Panc1 (cell line): ENCODE measurements around the gene BAZ2B. TPM values are rescaled to one million over a fixed set of nuclear protein-coding genes. Genes with fewer than 3 reads are reported as not detected.

Experiments
- ATAC-seq: fragments of 200-7000 bp; cut with Tn5 transposase; 2 replicates; pipeline ENCODE4 v1.9.1; 2020; ENCODE audit warnings: mild to moderate bottlenecking, moderate library complexity
- BruUV-seq: library from RNA; stranded (reverse); fragments of 400-500 nt; replicated peaks from 2 replicates; lab custom pipeline; 2021; lab: Mats Ljungman, UMichigan
- CTCF ChIA-PET: fragments of 300-600 bp; sonication (Branson Sonifier 250); formaldehyde crosslinking; loops from one replicate; lab custom pipeline; 2022; ENCODE audit warnings: antibody characterized with exemption; lab: Charles Lee
- POLR2A ChIA-PET: fragments of 300-600 bp; sonication (Branson Sonifier 250); formaldehyde crosslinking; loops from one replicate; lab custom pipeline; 2022; ENCODE audit warnings: antibody characterized with exemption; lab: Charles Lee
- DNase-seq: peaks from one replicate; pipeline ENCODE4 v3.0.0-alpha.2; 2010; ENCODE audit warnings: low read depth, low spot score
- H3K27ac ChIP-seq: 2 replicates; pipeline ENCODE4 v1.5.1; 2011; ENCODE audit warnings: mild to moderate bottlenecking, low read length, inconsistent platforms
- H3K27me3 ChIP-seq: fragments of 200-500 bp; sonication (Bioruptor generic); 2 replicates; pipeline ENCODE4 v1.6.0; 2014; ENCODE audit warnings: low read length, inconsistent platforms; ENCODE audit not compliant: control insufficient read depth, insufficient read depth
- H3K36me3 ChIP-seq: fragments of 200-500 bp; sonication (Bioruptor generic); 2 replicates; pipeline ENCODE4 v1.5.1; 2014; ENCODE audit warnings: inconsistent platforms, mild to moderate bottlenecking, low read length, moderate library complexity; ENCODE audit not compliant: control insufficient read depth, insufficient read depth
- H3K4me1 ChIP-seq: 2 replicates; pipeline ENCODE4 v1.5.1; 2011; ENCODE audit warnings: inconsistent platforms, mild to moderate bottlenecking, low read length, moderate library complexity; ENCODE audit not compliant: control insufficient read depth, insufficient read depth
- H3K4me3 ChIP-seq, 2 experiments: 2 replicates each; pipeline ENCODE4 v1.5.1; 2011 to 2012; ENCODE audit warnings: low read depth in 2 of 2, low read length in 2 of 2, mild to moderate bottlenecking in 2 of 2, inconsistent platforms in 1 of 2, moderate library complexity in 1 of 2
- H3K9me3 ChIP-seq: fragments of 200-500 bp; sonication (Bioruptor generic); 2 replicates; pipeline ENCODE4 v1.5.1; 2014; ENCODE audit warnings: low read depth, mild to moderate bottlenecking, inconsistent platforms, low read length, moderate library complexity; ENCODE audit not compliant: control insufficient read depth, insufficient read depth
- CTCF ChIP-seq: fragments of 450-650 bp; IDR thresholded peaks from 2 replicates; pipeline ENCODE4 v1.5.1; 2017; ENCODE audit warnings: mild to moderate bottlenecking
- POLR2AphosphoS5 ChIP-seq: IDR thresholded peaks from 2 replicates; pipeline ENCODE4 v1.6.1; 2012; ENCODE audit warnings: mild to moderate bottlenecking, low read depth, low read length, moderate library complexity
- REST ChIP-seq, 2 experiments: IDR thresholded peaks; 2 replicates each; pipeline ENCODE4 v1.6.1; 2011 to 2012; ENCODE audit warnings: low read depth in 2 of 2, control low read depth in 1 of 2, low read length in 1 of 2, mild to moderate bottlenecking in 1 of 2, moderate library complexity in 1 of 2; ENCODE audit not compliant: insufficient read depth in 1 of 2
- SIN3A ChIP-seq: IDR thresholded peaks from 2 replicates; pipeline ENCODE4 v1.6.1; 2012; ENCODE audit warnings: low read depth, mild to moderate bottlenecking, low read length, moderate library complexity, borderline replicate concordance; ENCODE audit not compliant: insufficient read depth
- TCF7L2 ChIP-seq: IDR thresholded peaks from 2 replicates; pipeline ENCODE4 v1.6.1; 2011; ENCODE audit warnings: mild to moderate bottlenecking, low read depth, low read length, inconsistent platforms
- in situ Hi-C: cut with HindIII; loops from 2 replicates; pipeline ENCODE4 v1.10.0; 2016; ENCODE audit warnings: low sequenced_read_pairs, low pct_unique_long_range_greater_than_20kb
- intact Hi-C: fragments of 100-400 bp; cut with micrococcal nuclease; formaldehyde crosslinking; loops from one replicate; pipeline ENCODE4 v1.10.0; 2022; ENCODE audit not compliant: unreplicated experiment
- total RNA-seq: library from RNA; stranded (reverse); gene quantifications from one replicate; pipeline ENCODE4 v1.2.1, GENCODE V29; 2021; ENCODE audit not compliant: unreplicated experiment

Gene BAZ2B
- total RNA-seq, 1 experiment from 2014 or later = 38.6 TPM

GRCh38 chr2:159351977-159352376 lies 264.4 kb downstream of the BAZ2B start:
- BruUV-seq = no TSS peak
- in situ Hi-C loops = no loop called here
- H3K27ac ChIP-seq = no peak overlapping the region

GRCh38 chr2:159349674-159350299 lies 266.6 kb downstream of the BAZ2B start:
- H3K27ac ChIP-seq = no peak overlapping the region
- ATAC-seq = peak; percentile 79
- in situ Hi-C loops = no loop called here
- POLR2A ChIA-PET = no interaction called here
- TSS peak; percentile 65 for BruUV-seq
- 0 out of 2 replicates have a peak, but pooled peaks cover 2% of the 10 kb centered on the region for H3K36me3 ChIP-seq
- H3K4me3 ChIP-seq = no peak overlapping the region
- CTCF ChIA-PET = no interaction called here
- no peak for TF ChIP-seq SIN3A
- peak; percentile 48 for DNase-seq
- no peaks in the 10 kb centered on the region for H3K27me3 ChIP-seq
- no peaks in the 10 kb centered on the region for H3K4me1 ChIP-seq
- intact Hi-C loops = no loop called here
- no peaks in the 10 kb centered on the region for H3K9me3 ChIP-seq

More at GRCh38 chr2:159351977-159352376, 264.4 kb downstream of the BAZ2B start:
- POLR2A ChIA-PET = no interaction called here
- H3K36me3 ChIP-seq = 0 out of 2 replicates have a peak, but pooled peaks cover 2% of the 10 kb centered on the region
- intact Hi-C loops = no loop called here
- no peak overlapping the region for H3K4me3 ChIP-seq
- no peak for DNase-seq
- H3K27me3 ChIP-seq = no peaks in the 10 kb centered on the region
- TF ChIP-seq SIN3A = no peak
- no peak for TF ChIP-seq REST (IDR thresholded peaks at IDR 0.05; ENCODE audit: insufficient read depth in 1 of 2, low read depth in 2 of 2, low read length in 1 of 2)
- no peak for TF ChIP-seq TCF7L2
- TF ChIP-seq CTCF = no peak
- no peak for TF ChIP-seq POLR2AphosphoS5
- no peaks in the 10 kb centered on the region for H3K9me3 ChIP-seq
- ATAC-seq = no peak
- no peaks in the 10 kb centered on the region for H3K4me1 ChIP-seq
- CTCF ChIA-PET = no interaction called here

- Histone ChIP-seq H3K27ac (no peak overlapping the region), H3K4me1 (no peaks in the 10 kb centered on the region), H3K9me3 (no peaks in the 10 kb centered on the region), H3K36me3 (no peaks in the 10 kb centered on the region), H3K4me3 (no peak overlapping the region), H3K27me3 (no peaks in the 10 kb centered on the region)
- ATAC-seq (no peak), DNase-seq (no peak)
- no TSS peak for BruUV-seq
- intact Hi-C loops (no loop called here), in situ Hi-C loops (no loop called here)
- ChIA-PET CTCF (no interaction called here), POLR2A (no interaction called here)
- TF ChIP-seq SIN3A (no peak), TCF7L2 (no peak), POLR2AphosphoS5 (no peak), REST (IDR thresholded peaks at IDR 0.05; ENCODE audit: insufficient read depth in 1 of 2, low read depth in 2 of 2, low read length in 1 of 2) (no peak), CTCF (no peak)
Observed at GRCh38 chr2:159326569-159327255, 289.6 kb downstream of the BAZ2B start.
